GM21576 (cell line): ENCODE results near the gene USP21.
"Not testable (repeated sequence)": the region's sequence is repeated elsewhere in the genome, so short reads cannot be mapped to it uniquely, and the experiment has no call there.

Experiments
- ATAC-seq: cut with Tn5 transposase; IDR thresholded peaks from one replicate; pipeline ENCODE4 v1.9.1; 2021; ENCODE audit warnings: mild to moderate bottlenecking, moderate library complexity; ENCODE audit not compliant: unreplicated experiment

The USP21 gene, protein sequence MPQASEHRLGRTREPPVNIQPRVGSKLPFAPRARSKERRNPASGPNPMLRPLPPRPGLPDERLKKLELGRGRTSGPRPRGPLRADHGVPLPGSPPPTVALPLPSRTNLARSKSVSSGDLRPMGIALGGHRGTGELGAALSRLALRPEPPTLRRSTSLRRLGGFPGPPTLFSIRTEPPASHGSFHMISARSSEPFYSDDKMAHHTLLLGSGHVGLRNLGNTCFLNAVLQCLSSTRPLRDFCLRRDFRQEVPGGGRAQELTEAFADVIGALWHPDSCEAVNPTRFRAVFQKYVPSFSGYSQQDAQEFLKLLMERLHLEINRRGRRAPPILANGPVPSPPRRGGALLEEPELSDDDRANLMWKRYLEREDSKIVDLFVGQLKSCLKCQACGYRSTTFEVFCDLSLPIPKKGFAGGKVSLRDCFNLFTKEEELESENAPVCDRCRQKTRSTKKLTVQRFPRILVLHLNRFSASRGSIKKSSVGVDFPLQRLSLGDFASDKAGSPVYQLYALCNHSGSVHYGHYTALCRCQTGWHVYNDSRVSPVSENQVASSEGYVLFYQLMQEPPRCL

DNA sequence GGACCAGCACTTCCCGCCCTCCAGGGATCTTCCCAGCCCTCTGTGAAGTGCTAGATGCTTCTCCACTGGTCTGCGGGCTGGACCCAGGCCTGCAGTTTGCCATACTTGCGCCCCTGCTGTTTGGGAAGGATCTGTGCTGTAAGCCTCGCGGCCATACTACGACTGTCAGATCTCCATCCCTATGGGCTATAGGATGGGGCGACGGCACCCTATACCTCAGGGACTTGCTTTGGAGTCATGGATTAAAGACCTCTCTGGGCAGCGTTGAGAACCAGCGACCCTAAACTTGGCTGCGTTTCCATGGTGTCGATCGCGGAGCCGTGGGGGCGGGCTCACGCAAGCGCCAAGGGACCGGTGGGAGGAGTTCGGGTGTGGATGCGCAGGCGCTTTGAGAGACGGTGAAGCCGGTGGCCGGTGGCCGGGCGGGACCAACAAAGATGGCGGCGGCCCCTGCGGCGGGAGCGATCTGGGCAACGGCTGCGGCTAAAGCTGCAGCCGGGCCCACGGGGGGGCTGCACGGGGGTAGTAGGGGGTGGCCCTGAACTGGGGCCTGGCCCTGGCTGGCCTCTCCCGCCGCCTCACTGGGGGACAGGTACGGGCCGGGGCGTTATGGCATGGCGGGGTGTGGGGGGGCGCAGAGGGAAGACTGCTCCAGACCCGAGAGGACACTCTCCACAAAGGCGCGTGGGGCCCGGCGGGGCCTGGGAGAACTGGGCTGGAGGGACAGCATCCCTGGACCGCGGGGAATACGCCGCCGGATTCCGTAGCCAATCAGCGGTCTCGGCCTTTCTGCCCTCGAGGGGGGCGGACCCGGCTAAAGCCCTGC, at the start of gene USP21:
Gene USP21 (plus strand): TSS at position 414 of the 826 bp plus-strand sequence. CDS start 1,141 bp downstream, outside the sequence.
- ATAC-seq = peak; percentile 79

DNA sequence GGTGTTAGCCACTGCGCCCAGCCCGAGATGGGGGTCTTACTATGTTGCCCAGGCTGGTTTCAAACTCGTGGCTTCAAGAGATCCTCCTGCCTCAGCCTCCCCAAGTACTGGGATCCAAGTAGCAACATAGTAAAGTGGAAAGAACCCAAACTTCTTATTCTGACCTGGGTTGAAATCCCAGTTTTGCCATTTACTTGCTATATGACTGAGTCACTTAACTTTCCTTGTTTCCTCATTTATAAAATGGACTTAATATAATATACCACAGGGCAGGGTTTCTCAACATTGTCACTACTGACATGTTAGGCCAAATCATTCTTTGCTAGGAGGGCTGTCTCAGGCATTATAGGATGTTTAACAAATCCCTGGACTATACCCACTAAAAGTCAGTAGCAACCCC, 48.2 kb upstream of the USP21 start:
- ATAC-seq = no peak

DNA sequence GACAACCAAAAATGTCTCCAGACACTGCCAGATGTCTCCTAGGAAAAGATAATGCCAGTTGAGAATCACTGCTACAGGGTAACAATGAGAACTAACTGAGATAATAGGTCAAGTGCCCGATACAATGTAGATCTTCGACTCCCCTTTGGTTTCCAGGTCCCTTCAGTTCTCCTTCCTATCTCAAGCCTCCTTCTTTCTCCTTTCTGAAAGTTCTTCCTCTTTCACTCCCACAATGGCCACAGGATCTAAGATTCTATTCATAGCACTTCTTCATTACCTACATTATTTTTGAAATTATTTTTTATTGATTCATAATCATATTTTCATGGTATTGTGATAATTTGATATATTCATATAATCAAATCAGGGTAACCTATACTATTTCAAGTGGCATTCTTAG, 47.8 kb upstream of the USP21 start:
- ATAC-seq = no peak

DNA sequence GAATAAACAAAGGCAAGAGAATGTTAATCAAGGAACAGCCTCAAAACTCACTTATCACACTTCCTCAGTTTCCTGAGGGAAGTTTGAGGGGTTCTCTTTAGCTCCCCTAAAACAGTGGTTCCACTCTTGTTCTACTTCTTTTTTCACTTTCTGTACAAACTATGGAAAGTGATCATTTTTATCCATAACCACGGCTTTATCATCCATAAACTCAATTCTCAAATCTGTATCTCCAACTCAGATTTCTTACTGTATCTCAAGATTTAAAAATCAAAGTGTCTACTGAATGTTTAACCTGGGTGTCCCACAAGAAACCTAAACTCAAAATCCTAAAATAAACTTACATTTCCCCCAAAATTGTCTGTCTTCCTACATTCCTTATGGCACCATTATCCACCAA, 45.4 kb upstream of the USP21 start:
- ATAC-seq = no peak

DNA sequence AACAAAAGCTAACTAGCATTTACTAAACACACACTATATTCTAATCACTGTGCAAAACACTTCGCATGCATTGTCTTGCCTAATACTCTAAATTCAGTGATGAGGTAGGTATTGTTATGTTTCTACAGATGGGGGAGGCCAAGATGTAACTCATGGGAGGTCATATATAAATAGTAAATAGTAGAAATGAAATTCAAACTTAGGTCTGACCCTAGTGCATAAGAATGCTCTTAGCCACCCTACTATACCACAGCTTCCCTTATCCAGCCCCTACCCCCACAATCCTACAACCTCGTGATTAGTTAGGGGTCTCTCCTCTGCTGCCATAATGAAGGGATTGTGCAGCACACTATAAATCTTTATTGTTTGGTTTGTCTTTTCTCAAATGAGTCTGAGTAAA, 44.7 kb upstream of the USP21 start:
- no peak for ATAC-seq

DNA sequence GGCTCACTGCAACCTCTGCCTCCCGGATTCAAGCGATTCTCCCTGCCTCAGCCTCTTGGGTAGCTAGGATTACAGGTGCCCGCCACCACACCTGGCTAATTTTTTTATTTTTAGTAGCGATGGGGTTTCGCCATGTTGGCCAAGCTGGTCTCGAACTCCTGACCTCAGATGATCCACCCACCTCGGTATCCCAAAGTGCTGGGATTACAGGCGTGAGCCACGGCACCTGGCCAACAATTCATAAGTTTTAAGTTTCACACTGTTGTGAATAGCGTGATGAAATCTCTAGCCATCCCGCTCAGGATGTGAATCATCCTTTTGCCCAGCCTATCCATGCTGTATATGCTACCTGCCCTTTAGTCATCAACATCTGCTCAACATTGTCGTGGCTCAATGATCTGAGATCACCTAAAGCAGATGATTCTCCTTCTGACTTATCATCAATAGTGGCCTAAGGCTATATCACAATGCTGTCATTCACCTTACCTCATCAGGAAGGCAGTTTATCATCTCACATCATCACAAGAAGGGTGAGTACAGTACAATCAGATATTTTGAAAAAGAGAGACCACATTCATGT, 44.1 kb upstream of the USP21 start:
- no peak for ATAC-seq

DNA sequence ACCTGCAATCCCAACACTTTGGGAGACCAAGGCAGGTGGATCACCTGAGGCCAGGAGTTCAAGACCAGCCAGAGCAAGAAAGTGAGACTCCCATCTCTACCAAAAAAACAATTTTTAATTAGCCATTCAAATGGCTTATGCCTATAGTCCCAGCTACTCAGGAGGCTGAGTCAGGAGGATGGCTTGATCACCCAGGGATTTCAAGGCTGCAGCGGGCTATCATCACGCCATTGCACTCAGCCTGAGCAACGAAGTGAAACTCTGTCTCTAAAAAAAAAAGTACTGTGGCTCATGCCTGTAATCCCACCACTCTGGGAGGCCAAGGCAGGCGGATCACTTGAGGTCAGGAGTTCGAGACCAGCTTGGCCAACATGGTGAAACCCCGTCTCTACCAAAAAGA, 43.3 kb upstream of the USP21 start:
- ATAC-seq = not testable (repeated sequence)

DNA sequence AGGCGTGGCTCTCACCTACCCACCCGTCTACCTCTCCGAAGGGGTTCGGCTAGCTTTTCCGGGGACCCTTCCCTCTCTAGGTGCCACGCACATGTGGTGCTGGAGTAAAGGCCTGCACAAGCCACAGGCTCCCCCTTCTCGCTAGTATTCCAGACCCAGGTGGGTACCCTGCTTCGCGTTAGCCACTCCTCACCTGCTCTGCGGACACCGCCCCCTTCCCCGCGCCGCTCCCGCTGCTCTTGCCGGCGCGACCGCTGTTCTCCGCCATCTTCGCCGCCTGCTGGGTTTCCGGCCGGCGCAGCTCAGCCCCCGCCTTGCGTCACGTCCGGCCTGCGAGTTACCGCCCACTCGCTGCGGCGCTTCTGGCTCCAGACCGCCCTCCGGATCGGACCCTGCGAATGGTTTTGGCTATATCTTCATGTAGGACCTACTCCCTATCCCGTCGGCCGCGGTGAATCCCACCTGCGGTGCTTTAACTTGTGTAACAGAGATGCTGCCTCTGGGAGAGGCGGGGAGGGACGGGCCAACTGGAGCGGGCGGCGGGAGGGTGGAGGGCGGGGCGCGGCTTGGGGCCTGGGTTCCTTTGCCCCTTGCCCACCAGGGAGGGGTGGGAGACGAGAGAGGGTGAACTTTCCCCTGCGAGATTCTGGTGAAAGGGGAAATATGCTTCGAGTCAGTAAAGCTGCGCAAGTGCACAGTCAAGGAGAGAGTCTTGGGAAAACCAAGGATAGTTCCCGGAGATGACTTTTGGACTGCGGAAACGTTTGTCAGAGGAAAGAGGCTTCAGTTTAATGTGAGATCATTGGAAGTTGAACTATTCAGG, 41.3 kb upstream of the USP21 start, which contains the start of the genes NIT1 and PFDN2:
Gene NIT1 (plus strand): TSS at position 347 of the 823 bp plus-strand sequence. CDS start 72 bp downstream, at position 419.
Gene PFDN2 (minus strand): TSS at position 279 of the 823 bp plus-strand sequence. CDS start 11 bp downstream, at position 268.
- peak; percentile 71 for ATAC-seq

DNA sequence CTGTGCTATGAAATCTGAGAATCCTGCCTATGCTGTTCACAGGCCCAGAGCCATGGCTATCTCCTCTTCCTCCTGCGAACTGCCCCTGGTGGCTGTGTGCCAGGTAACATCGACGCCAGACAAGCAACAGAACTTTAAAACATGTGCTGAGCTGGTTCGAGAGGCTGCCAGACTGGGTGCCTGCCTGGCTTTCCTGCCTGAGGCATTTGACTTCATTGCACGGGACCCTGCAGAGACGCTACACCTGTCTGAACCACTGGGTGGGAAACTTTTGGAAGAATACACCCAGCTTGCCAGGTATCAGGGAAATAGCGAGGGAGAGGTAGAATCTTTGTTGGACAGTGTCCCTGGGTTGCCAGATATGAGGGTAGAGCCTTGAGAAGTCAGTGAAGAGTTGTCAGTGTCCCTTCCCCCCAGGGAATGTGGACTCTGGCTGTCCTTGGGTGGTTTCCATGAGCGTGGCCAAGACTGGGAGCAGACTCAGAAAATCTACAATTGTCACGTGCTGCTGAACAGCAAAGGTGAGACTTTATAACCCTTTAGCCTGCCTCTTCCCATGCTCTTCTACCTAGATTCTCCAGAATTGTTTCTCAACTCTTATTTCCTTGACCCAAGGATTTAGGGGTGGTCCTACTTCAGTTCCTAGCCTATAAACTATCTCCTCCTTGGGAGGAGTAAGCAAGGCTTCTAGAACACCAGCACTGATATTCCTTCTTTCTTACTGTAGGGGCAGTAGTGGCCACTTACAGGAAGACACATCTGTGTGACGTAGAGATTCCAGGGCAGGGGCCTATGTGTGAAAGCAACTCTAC, 40.0 kb upstream of the USP21 start:
- ATAC-seq = peak; percentile 44

DNA sequence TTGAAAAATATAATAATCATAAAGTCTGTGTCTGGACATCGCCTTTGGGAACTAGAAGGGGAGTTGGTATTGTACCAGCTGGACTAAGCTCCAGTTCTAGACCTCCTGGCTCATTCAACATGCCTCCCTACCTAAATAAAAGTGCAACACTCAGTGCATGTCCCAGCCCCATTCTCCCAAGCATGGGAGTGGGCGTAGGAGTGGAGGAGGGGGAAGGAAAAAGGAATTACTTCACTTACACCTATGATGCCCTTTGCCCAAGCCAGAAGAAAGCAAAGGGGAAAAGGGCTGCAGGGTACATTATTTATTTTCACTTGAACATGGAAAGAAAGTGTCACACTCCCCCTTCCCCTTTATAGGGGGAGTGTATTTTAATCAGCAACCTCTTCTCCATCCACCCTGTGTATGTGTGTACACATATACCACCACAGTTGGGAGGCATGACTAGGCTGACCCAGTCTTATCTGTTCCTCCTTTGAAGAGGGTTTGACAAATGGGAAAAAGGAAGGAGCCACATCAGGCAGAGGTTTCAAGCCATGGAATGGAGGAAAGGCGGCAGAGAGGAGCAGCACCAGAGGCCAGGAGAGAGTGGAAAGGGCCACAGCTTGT, 38.2 kb upstream of the USP21 start:
- no peak for ATAC-seq

DNA sequence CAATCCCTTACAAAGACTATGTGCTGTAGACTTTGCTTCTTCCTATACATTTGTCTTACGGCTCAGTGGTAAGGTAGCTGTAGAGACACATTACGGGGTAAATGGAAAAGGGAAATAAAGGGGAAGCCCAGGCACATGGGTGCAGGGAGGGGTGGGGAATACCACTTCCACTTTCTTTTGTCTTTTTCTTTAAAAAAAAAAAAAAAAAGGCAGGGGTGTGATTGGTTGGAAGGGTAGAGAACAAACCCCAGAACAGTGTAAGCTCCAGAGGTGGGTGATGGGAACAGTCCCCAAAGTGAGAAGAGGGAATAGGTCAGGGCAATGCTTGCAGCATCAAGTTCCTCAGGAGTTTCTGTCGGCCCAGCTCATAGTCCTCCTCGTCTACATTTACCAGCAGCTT, 37.5 kb upstream of the USP21 start:
- no peak for ATAC-seq

DNA sequence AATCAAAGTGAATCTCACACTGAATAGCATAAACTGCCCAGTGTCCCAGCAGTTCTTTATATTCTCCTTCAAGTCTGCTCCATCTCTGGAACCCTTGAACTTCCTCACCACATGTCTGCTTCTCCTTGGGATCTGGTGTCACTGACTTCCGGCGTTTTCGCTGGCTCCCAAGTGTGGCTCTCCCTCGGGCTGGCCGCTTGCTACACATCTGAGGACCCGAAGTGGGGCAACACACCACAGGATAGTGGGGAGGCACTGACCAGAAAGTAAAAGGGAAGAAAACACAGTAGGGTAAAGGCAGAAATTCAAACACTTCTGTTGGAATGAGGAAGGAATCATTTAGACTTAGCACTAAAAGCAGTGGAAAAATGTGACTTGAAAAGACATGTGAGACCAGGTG, 36.3 kb upstream of the USP21 start:
- no peak for ATAC-seq

DNA sequence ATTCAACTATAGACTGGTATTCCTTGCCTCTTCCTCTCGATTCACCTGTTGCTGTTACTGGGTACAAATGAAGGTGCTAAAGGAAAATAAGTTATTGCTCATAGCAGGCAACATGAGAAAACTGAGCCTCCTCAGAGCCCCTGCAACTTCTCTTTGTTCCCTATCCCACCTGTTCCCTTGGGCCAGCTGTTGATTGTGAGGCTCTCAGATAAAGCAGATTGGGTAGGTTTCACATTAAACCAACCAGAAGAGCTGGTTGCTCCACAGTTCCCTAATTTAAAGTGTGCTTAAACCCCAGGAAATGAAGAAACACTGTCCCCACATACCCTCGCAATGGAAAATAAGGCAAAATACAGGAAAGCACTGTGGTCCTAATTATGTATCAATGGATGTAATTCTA, 31.7 kb upstream of the USP21 start:
- no peak for ATAC-seq

DNA sequence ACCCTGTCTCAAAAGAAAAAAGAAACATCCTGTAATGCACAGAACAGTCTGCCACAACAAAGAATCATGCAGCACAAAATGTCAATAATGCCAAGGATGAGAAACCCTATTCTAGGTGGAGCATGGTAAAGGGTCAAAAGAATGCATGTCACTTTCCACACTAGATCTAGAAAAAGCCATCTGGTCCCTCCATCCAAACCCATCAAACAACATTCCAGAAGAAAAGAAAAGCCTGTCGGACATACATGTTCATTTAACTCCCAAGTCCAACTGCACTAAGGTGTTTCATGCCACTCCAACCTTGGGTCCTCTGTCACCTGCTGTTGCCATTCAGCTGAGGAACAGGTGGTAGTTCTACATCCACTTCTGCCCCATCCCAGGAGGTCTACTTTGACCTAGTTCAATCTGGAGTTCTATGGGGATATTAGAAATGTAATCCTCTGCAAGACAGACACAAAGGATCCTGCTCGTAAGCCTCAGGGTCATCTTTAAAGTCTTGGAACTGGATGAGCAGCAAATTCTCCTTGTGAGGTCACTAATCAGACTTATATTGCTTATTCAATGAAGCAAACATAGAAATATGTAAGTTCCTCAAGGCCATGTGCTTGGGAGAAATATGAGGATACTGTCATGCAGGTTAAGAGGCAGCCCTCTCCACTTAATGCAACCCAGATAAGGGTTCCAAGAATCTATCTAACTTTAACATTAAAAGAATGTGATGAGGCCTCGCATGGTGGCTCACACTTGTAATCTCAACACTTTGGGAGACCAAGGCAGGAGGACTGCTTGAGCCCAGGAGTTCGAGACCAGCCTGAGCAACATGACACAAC, 30.5 kb upstream of the USP21 start:
- no peak for ATAC-seq

DNA sequence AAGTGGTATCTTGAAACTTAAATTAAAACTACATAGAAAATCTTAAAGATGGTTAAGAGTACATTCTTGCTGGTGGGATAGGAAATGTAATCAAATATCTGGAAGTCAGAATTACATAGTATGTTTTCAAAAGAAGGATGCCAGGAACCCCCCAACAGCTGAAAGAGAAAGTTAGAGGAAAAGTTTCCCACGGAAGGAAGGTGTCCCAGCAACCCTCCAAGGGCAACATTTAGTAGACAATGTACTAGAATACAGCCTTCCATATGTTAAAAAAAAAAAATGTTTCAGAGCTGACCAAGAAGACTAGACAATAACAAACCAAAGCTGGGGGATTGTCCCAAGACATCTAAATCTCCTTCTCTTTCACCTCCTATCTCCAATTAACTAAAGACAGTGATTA, 29.0 kb upstream of the USP21 start:
- no peak for ATAC-seq

DNA sequence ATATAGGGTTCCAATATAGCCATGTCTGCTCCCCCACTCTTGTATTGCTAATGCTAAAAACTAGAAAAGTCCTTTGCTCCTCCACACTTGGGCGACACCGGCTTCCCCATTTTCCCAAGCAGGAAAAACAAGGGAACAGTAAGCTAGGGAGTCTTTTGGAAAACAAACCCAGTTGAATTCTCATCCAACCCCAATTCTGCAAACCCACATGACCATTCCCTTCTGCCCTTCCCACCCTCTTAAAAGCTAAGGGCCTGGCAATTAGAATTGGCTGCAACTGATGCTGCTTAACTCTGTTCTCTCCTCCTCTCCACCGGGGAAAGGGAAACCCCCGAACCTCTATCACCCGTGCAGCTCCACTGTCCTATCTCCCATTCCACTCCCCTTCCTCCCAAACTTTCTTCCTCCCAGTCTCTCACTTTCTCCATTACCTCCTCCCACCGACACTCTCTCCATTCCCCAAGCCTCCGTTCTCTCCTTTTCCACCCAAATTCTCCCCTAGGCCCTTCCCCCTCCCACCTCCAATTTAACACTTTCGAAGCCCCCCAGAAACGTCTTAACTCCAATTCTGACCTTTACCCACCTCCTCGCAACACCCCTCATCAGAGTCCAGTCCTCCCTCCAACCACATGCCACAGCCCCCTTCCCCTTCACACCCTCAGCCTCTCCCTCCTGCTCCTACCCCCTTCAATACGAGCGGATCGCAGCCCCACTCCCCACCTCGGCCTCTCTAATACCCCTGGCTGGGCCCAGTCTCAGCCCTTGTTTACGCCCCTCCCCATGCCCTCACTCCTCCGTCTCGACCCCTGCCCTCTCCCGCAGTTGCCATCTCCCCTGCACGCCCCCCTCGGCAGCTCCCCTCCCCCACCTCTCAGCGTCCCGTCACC, 27.5 kb upstream of the USP21 start:
- no peak for ATAC-seq
